ENCODE results near the gene SPTB. TPM values are rescaled to one million over a fixed set of nuclear protein-coding genes. Genes with fewer than 3 reads are reported as not detected.
A peak's percentile ranks its signal among the peaks of the same experiment; 100 is the strongest.

SPTB gene
- polyA plus RNA-seq, 1 donor (not counting 4 experiments of a cell fraction or from before 2014, with no cell fraction given): not detected

- dilution Hi-C loops (cut with MboI; ENCODE audit: extremely low pct_ligation_motif_present, low sequenced_read_pairs): no loop called here
- H3K27me3 ChIP-seq (ENCODE audit: control insufficient read depth, extremely low read depth, insufficient read depth, low read length): no peaks in the 10 kb centered on the region
- peak overlapping the region; percentile 99 for H3K27ac ChIP-seq (ENCODE audit: control insufficient read depth, insufficient read depth, low read length)
- FAIRE-seq (no peak), DNase-seq (ENCODE audit: low read depth, low spot score) (no peak)
- peak overlapping the region; percentile 81 for H3K4me2 ChIP-seq (ENCODE audit: control insufficient read depth, extremely low read depth, insufficient read depth, low read depth, low read length)
- peaks cover 38% of the 10 kb centered on the region for H3K79me2 ChIP-seq (ENCODE audit: control insufficient read depth, insufficient read depth, low read length)
- peak overlapping the region; percentile 80 to 94 (median 85) for H3K4me3 ChIP-seq (ENCODE audit: control insufficient read depth in 2 of 3, extremely low read depth in 1 of 3, insufficient read depth in 2 of 3, low read depth in 1 of 3, low read length in 3 of 3)
- peak overlapping the region; percentile 59 for H2AFZ ChIP-seq (ENCODE audit: control insufficient read depth, low read length)
- H3K4me1 ChIP-seq (ENCODE audit: control insufficient read depth, extremely low read depth, insufficient read depth, low read length): peaks cover 60% of the 10 kb centered on the region
- peak overlapping the region; percentile 93 for H3K9ac ChIP-seq (ENCODE audit: control insufficient read depth, extremely low read depth, insufficient read depth, low read length)
- no peaks in the 10 kb centered on the region for H3K9me3 ChIP-seq (ENCODE audit: control insufficient read depth, low read depth, low read length)
- peaks cover 13% of the 10 kb centered on the region for H4K20me1 ChIP-seq (ENCODE audit: control insufficient read depth, extremely low read depth, insufficient read depth, low read length)
- no peak for TF ChIP-seq CTCF (optimal IDR thresholded peaks at IDR 0.05 in 1 of 3, IDR thresholded peaks at IDR 0.05 in 1 of 3, conservative IDR thresholded peaks at IDR 0.05 in 1 of 3; ENCODE audit: extremely low read depth in 1 of 3, insufficient read depth in 2 of 3, low read length in 3 of 3)
- TF ChIP-seq EZH2 (IDR thresholded peaks at IDR 0.05; ENCODE audit: low read length): no peak
- peaks cover 3% of the 10 kb centered on the region for H3K9me1 ChIP-seq (ENCODE audit: control insufficient read depth, extremely low read depth, insufficient read depth, low read length)
- H3K36me3 ChIP-seq (ENCODE audit: control insufficient read depth in 2 of 2, extremely low read depth in 1 of 2, insufficient read depth in 2 of 2, low read length in 2 of 2): peaks cover 3 to 4% of the 10 kb centered on the region in 2 experiments
These were observed 176.1 kb downstream of the SPTB start for GRCh38 chr14:64703395-64704142.

GRCh38 chr14:64702493-64703394 is 177.0 kb downstream of the SPTB start:
- no peak for TF ChIP-seq EZH2 (IDR thresholded peaks at IDR 0.05; ENCODE audit: low read length)
- TF ChIP-seq CTCF (optimal IDR thresholded peaks at IDR 0.05 in 1 of 3, IDR thresholded peaks at IDR 0.05 in 1 of 3, conservative IDR thresholded peaks at IDR 0.05 in 1 of 3; ENCODE audit: extremely low read depth in 1 of 3, insufficient read depth in 2 of 3, low read length in 3 of 3): no peak
- peaks cover 52% of the 10 kb centered on the region for H3K4me1 ChIP-seq (ENCODE audit: control insufficient read depth, extremely low read depth, insufficient read depth, low read length)
- H3K79me2 ChIP-seq (ENCODE audit: control insufficient read depth, insufficient read depth, low read length): peaks cover 35% of the 10 kb centered on the region
- H3K27me3 ChIP-seq (ENCODE audit: control insufficient read depth, extremely low read depth, insufficient read depth, low read length): no peaks in the 10 kb centered on the region
- dilution Hi-C loops (cut with MboI; ENCODE audit: extremely low pct_ligation_motif_present, low sequenced_read_pairs): no loop called here
- peak overlapping the region; percentile 81 for H3K4me2 ChIP-seq (ENCODE audit: control insufficient read depth, extremely low read depth, insufficient read depth, low read depth, low read length)
- H3K4me3 ChIP-seq (ENCODE audit: control insufficient read depth in 2 of 3, extremely low read depth in 1 of 3, insufficient read depth in 2 of 3, low read depth in 1 of 3, low read length in 3 of 3): peak overlapping the region in 2 of 3 experiments; percentile 80 to 85
- DNase-seq (ENCODE audit: low read depth, low spot score) (peak; percentile 80), FAIRE-seq (peak; percentile 89)
- no peaks in the 10 kb centered on the region for H3K9me3 ChIP-seq (ENCODE audit: control insufficient read depth, low read depth, low read length)
- H3K9ac ChIP-seq (ENCODE audit: control insufficient read depth, extremely low read depth, insufficient read depth, low read length): peak overlapping the region; percentile 93
- peak overlapping the region; percentile 12 for H2AFZ ChIP-seq (ENCODE audit: control insufficient read depth, low read length)
- peaks cover 3% of the 10 kb centered on the region for H3K9me1 ChIP-seq (ENCODE audit: control insufficient read depth, extremely low read depth, insufficient read depth, low read length)
- H3K27ac ChIP-seq (ENCODE audit: control insufficient read depth, insufficient read depth, low read length): peak overlapping the region; percentile 99
- peaks cover 3 to 4% of the 10 kb centered on the region in 2 experiments for H3K36me3 ChIP-seq (ENCODE audit: control insufficient read depth in 2 of 2, extremely low read depth in 1 of 2, insufficient read depth in 2 of 2, low read length in 2 of 2)
- peaks cover 9% of the 10 kb centered on the region for H4K20me1 ChIP-seq (ENCODE audit: control insufficient read depth, extremely low read depth, insufficient read depth, low read length)

Measured in keratinocyte (primary cell).